Ovary (tissue), 3 donors: Measurements from ENCODE around the gene RHOBTB1.

ENCODE experiments used
- POLR2A ChIP-seq: fragments of 450-650 bp; IDR thresholded peaks from one replicate; pipeline ENCODE4 v1.6.1; 2017; ENCODE audit warnings: antibody characterized with exemption, mild to moderate bottlenecking, moderate library complexity
- TF ChIP-seq, protein P1 (sequence below), 3 donors: fragments of 450-650 bp in 2 of 3; fragments of 200-600 bp in 1 of 3; IDR thresholded peaks; one replicate each; pipeline versions ENCODE4 v1.5.1 to v1.8.0; 2016 to 2022; ENCODE audit warnings: antibody characterized with exemption in 3 of 3, mild to moderate bottlenecking in 1 of 3
- donor health status: DM: no; HTN: no; CAD: no.

DNA sequence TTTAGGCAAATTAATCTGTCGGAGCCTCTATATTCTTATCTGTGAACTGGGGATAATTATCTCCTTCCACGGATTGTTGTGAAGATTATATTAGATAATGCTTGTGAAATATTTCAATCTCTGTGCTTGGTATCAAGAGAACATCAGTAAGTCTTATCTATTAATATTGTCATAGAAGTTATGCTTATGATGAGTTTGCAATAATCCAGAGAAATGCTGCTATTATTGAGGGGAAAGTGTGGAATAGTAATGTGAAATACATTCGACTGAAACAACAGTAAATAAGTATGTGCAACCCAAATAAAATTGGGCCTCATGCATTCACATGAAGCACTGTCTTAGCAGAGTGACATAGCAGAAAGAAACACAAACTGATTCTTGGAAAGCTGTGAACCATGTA lies 13.7 kb downstream of the RHOBTB1 start:
- TF ChIP-seq, protein P1, sequence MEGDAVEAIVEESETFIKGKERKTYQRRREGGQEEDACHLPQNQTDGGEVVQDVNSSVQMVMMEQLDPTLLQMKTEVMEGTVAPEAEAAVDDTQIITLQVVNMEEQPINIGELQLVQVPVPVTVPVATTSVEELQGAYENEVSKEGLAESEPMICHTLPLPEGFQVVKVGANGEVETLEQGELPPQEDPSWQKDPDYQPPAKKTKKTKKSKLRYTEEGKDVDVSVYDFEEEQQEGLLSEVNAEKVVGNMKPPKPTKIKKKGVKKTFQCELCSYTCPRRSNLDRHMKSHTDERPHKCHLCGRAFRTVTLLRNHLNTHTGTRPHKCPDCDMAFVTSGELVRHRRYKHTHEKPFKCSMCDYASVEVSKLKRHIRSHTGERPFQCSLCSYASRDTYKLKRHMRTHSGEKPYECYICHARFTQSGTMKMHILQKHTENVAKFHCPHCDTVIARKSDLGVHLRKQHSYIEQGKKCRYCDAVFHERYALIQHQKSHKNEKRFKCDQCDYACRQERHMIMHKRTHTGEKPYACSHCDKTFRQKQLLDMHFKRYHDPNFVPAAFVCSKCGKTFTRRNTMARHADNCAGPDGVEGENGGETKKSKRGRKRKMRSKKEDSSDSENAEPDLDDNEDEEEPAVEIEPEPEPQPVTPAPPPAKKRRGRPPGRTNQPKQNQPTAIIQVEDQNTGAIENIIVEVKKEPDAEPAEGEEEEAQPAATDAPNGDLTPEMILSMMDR (IDR thresholded peaks at IDR 0.05): no peak
- TF ChIP-seq POLR2A: no peak
